ENCODE results near the gene PGAM5. TPM values are rescaled to one million over a fixed set of nuclear protein-coding genes. Genes with fewer than 3 reads are reported as not detected.

PGAM5 gene
- total and polyA plus RNA-seq, 3 experiments from 2014 or later = 31.8 to 102 (median 99.7) TPM

DNA sequence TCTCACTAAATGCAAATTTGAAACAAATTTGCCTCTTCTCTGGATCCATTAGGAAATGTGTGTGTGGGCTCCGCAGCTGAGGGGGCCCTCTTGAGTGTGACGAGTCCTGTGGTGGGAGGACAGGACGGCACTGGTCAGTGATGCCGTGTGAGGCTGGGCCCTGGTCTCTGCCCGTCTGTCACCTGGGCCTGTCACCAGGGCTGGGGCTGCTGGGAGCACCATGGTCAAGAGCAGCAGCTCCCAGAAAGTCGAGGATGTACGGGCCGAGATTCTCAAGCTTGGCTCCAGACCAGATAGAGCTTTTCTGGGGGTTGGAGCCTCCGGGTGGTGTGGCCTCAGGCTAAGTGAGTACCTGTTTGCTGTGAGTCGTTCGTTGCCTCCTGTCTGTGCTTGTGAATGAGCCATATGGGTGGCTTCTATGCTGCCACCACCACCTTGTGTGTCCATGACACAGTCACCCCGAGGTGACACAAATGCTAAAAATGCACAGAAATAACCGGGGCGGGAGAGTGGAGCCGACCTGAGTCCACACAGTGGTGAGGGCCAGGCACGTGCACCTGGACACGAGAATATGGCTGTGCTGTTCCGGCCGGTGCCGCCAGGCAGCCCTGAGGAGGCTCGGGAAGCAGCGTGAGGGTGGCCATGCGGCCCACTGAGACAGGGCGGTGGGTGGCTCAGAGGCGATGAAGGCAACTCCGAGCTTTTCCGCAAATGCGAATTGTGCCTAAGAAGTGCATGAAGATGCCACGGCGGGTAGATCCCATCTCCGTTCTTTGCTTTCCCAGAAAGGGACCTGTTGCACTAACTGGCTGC lies 8.7 kb downstream of the PGAM5 start:
- Histone ChIP-seq H3K4me1 (ENCODE audit: insufficient read depth, low read length) (no peaks in the 10 kb centered on the region), H3K27ac (ENCODE audit: low read depth, low read length) (no peak overlapping the region), H3K4me3 (ENCODE audit: low read length) (no peak overlapping the region), H3K9me3 (ENCODE audit: low read length) (no peaks in the 10 kb centered on the region), H3K27me3 (ENCODE audit: insufficient read depth, low read length, poor library complexity, severe bottlenecking) (no peaks in the 10 kb centered on the region), H3K36me3 (ENCODE audit: insufficient read depth, low read length) (peaks cover 30% of the 10 kb centered on the region)
- peaks cover 3% of the 10 kb centered on the region in 3 donors for H3K4me1 Mint-ChIP-seq
- no peaks in the 10 kb centered on the region for H3K27me3 Mint-ChIP-seq
- H3K36me3 Mint-ChIP-seq = peaks cover 0 to 75% (median 10%) of the 10 kb centered on the region in 3 donors
- no peak for DNase-seq
- peak overlapping the region in 1 of 8 donors; percentile 81 for H3K27ac Mint-ChIP-seq
- CTCF ChIA-PET = no interaction called here
- POLR2A ChIA-PET = no interaction called here
- H3K4me3 Mint-ChIP-seq = no peak overlapping the region
- H3K9me3 Mint-ChIP-seq = no peaks in the 10 kb centered on the region

DNA sequence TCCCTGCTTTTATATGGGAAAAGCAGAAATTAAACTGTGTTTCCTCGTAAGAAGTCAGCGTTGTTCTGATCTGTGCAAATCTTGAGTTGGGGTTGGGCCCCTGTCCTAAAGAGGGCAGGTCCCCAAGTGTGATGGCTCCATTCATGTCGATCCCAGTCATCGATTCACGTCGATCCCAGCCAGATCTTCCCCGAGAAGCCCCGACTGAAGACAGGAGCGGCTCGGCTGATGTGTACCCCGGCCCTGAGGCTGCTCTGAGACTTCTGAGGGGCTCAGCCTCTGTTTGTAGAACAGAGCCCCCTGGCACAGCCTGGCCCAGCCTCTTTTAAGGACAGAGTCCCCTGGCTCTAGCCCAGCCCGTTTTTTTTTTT lies 9.3 kb downstream of the PGAM5 start:
- H3K9me3 ChIP-seq (ENCODE audit: low read length) = no peaks in the 10 kb centered on the region
- ChIA-PET POLR2A (no interaction called here), CTCF (no interaction called here)
- Mint-ChIP-seq H3K27me3 (no peaks in the 10 kb centered on the region), H3K4me1 (no peaks in the 10 kb centered on the region), H3K27ac (peak overlapping the region in 1 of 8 donors; percentile 36), H3K36me3 (peaks cover 0 to 74% (median 7%) of the 10 kb centered on the region in 3 donors), H3K9me3 (no peaks in the 10 kb centered on the region), H3K4me3 (no peak overlapping the region)
- H3K4me3 ChIP-seq (ENCODE audit: low read length) = no peak overlapping the region
- H3K27ac ChIP-seq (ENCODE audit: low read depth, low read length) = no peak overlapping the region
- H3K36me3 ChIP-seq (ENCODE audit: insufficient read depth, low read length) = peaks cover 25% of the 10 kb centered on the region
- no peak for DNase-seq
- H3K4me1 ChIP-seq (ENCODE audit: insufficient read depth, low read length) = no peaks in the 10 kb centered on the region
- H3K27me3 ChIP-seq (ENCODE audit: insufficient read depth, low read length, poor library complexity, severe bottlenecking) = no peaks in the 10 kb centered on the region

GRCh38 chr12:132720606-132721345 lies 10.1 kb downstream of the PGAM5 start:
- H3K4me1 Mint-ChIP-seq = no peaks in the 10 kb centered on the region
- ChIA-PET POLR2A (interaction anchor here (0.6 kb wide), 1 partner anchor 15 kb away, joined by 8 read pairs; no protein-coding TSS in a partner anchor), CTCF (no interaction called here)
- Histone ChIP-seq H3K9me3 (ENCODE audit: low read length) (no peaks in the 10 kb centered on the region), H3K4me1 (ENCODE audit: insufficient read depth, low read length) (no peaks in the 10 kb centered on the region), H3K4me3 (ENCODE audit: low read length) (no peak overlapping the region), H3K27ac (ENCODE audit: low read depth, low read length) (no peak overlapping the region), H3K27me3 (ENCODE audit: insufficient read depth, low read length, poor library complexity, severe bottlenecking) (no peaks in the 10 kb centered on the region), H3K36me3 (ENCODE audit: insufficient read depth, low read length) (peaks cover 25% of the 10 kb centered on the region)
- no peak overlapping the region for H3K4me3 Mint-ChIP-seq
- no peaks in the 10 kb centered on the region for H3K27me3 Mint-ChIP-seq
- DNase-seq = no peak
- H3K27ac Mint-ChIP-seq = peak overlapping the region in 1 of 8 donors; percentile 43
- no peaks in the 10 kb centered on the region for H3K9me3 Mint-ChIP-seq
- H3K36me3 Mint-ChIP-seq = peaks cover under 1 to 76% (median 7%) of the 10 kb centered on the region in 3 donors

DNA sequence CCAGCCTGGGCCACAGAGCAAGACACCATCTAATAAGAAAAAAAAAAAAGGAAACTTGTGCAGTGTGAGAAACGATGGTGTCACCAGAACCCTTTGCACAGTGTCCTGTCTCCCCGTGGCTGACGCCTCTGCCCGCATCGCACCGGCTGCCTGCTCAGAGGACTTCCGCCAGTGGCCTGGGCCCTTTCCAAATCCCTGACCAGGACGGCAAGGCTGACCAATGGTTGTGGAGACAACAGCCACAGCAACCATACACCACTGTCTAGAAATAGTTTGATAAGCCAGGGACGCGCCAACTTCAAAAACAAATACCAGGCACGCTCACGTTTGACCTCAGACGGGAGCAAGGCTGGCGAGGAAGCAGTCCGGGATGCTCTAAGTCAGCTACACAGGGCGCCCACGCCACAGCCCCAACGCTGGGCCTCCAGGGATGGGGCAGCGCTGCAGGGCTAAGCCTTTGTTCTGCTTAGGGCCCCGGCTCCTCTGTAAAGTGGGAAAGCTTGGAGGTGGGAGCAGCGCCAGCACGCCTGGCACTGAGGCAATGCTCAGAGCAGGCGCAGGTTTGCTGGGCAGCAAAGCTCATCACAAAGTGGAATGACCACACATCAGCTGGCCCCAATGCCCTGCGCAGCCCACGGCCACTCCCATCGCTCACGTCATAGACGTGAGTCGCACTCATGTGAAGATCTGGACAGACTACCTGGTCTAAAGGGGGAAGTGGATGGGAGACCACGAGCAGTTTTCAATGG lies 12.5 kb downstream of the PGAM5 start:
- Histone ChIP-seq H3K27ac (ENCODE audit: low read depth, low read length) (no peak overlapping the region), H3K9me3 (ENCODE audit: low read length) (no peaks in the 10 kb centered on the region), H3K27me3 (ENCODE audit: insufficient read depth, low read length, poor library complexity, severe bottlenecking) (no peaks in the 10 kb centered on the region), H3K36me3 (ENCODE audit: insufficient read depth, low read length) (peaks cover 46% of the 10 kb centered on the region), H3K4me1 (ENCODE audit: insufficient read depth, low read length) (no peaks in the 10 kb centered on the region), H3K4me3 (ENCODE audit: low read length) (no peak overlapping the region)
- Mint-ChIP-seq H3K27me3 (no peaks in the 10 kb centered on the region), H3K27ac (peak overlapping the region in 2 of 8 donors; percentile 15 to 36), H3K4me1 (no peaks in the 10 kb centered on the region), H3K36me3 (peaks cover 5 to 86% (median 19%) of the 10 kb centered on the region in 3 donors), H3K4me3 (no peak overlapping the region), H3K9me3 (no peaks in the 10 kb centered on the region)
- ChIA-PET CTCF (no interaction called here), POLR2A (no interaction called here)
- no peak for DNase-seq

GRCh38 chr12:132723764-132724140 lies 13.1 kb downstream of the PGAM5 start:
- no peaks in the 10 kb centered on the region for H3K27me3 ChIP-seq (ENCODE audit: insufficient read depth, low read length, poor library complexity, severe bottlenecking)
- POLR2A ChIA-PET = no interaction called here
- H3K4me1 ChIP-seq (ENCODE audit: insufficient read depth, low read length) = no peaks in the 10 kb centered on the region
- peaks cover 44% of the 10 kb centered on the region for H3K36me3 ChIP-seq (ENCODE audit: insufficient read depth, low read length)
- Mint-ChIP-seq H3K36me3 (peaks cover 5 to 90% (median 19%) of the 10 kb centered on the region in 3 donors), H3K4me3 (no peak overlapping the region), H3K27ac (peak overlapping the region in 1 of 8 donors; percentile 15), H3K9me3 (no peaks in the 10 kb centered on the region), H3K27me3 (no peaks in the 10 kb centered on the region), H3K4me1 (no peaks in the 10 kb centered on the region)
- no peak for DNase-seq
- H3K9me3 ChIP-seq (ENCODE audit: low read length) = no peaks in the 10 kb centered on the region
- H3K27ac ChIP-seq (ENCODE audit: low read depth, low read length) = no peak overlapping the region
- CTCF ChIA-PET = no interaction called here
- H3K4me3 ChIP-seq (ENCODE audit: low read length) = no peak overlapping the region

DNA sequence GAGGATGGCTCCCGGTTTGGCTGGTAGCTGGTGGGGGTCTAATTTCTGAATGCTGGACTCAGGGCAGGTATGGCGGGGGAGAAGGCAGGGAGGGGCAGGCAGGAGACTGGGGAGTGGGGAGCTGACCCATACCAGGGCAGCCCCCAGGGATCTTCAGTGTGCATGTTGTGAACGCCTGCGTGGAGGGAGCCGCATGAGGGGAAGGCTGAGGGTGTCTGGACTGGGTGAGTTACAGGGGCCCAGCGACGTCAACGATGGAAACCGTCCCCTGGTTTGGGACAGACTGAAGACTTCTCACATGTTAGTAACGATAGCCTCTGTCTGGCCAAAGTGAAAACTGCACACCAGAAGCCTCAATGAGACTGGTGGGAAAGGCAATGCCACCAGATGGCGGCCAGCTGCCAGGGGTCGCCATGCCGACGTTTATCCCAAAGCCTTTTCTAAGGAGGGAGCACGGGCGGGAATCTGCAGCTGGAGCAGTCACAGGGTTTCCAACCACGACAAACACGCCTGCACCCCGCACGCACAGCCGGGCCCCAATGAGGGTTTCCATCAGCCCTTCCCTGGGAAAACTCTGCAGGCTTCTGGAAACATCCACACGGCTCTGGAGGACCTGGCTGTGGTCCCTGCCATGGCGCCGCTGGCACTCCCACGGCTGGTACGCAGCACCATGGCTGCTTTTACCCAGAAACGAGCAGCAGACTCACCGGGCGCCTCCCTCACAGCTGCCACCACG lies 14.0 kb downstream of the PGAM5 start:
- Histone ChIP-seq H3K4me3 (ENCODE audit: low read length) (no peak overlapping the region), H3K27ac (ENCODE audit: low read depth, low read length) (no peak overlapping the region), H3K9me3 (ENCODE audit: low read length) (no peaks in the 10 kb centered on the region), H3K27me3 (ENCODE audit: insufficient read depth, low read length, poor library complexity, severe bottlenecking) (no peaks in the 10 kb centered on the region), H3K36me3 (ENCODE audit: insufficient read depth, low read length) (peaks cover 36% of the 10 kb centered on the region), H3K4me1 (ENCODE audit: insufficient read depth, low read length) (no peaks in the 10 kb centered on the region)
- no peaks in the 10 kb centered on the region for H3K27me3 Mint-ChIP-seq
- H3K27ac Mint-ChIP-seq = peak overlapping the region in 1 of 8 donors; percentile 82
- POLR2A ChIA-PET = no interaction called here
- H3K4me1 Mint-ChIP-seq = no peaks in the 10 kb centered on the region
- H3K36me3 Mint-ChIP-seq = peaks cover 6 to 84% (median 17%) of the 10 kb centered on the region in 3 donors
- CTCF ChIA-PET = no interaction called here
- H3K9me3 Mint-ChIP-seq = no peaks in the 10 kb centered on the region
- no peak for DNase-seq
- no peak overlapping the region for H3K4me3 Mint-ChIP-seq

GRCh38 chr12:132726386-132726785 lies 15.7 kb downstream of the PGAM5 start:
- Mint-ChIP-seq H3K9me3 (no peaks in the 10 kb centered on the region), H3K4me3 (no peak overlapping the region), H3K36me3 (peaks cover 18 to 84% (median 18%) of the 10 kb centered on the region in 3 donors), H3K27ac (no peak overlapping the region), H3K27me3 (no peaks in the 10 kb centered on the region), H3K4me1 (no peaks in the 10 kb centered on the region)
- H3K36me3 ChIP-seq (ENCODE audit: insufficient read depth, low read length) = peaks cover 29% of the 10 kb centered on the region
- H3K9me3 ChIP-seq (ENCODE audit: low read length) = no peaks in the 10 kb centered on the region
- ChIA-PET CTCF (no interaction called here), POLR2A (no interaction called here)
- no peak overlapping the region for H3K27ac ChIP-seq (ENCODE audit: low read depth, low read length)
- no peaks in the 10 kb centered on the region for H3K4me1 ChIP-seq (ENCODE audit: insufficient read depth, low read length)
- DNase-seq = no peak
- H3K27me3 ChIP-seq (ENCODE audit: insufficient read depth, low read length, poor library complexity, severe bottlenecking) = no peaks in the 10 kb centered on the region
- no peak overlapping the region for H3K4me3 ChIP-seq (ENCODE audit: low read length)

Data from CD8-positive, alpha-beta memory T cell (primary cell).